Thyroid gland (tissue), 4 donors: ENCODE data around the gene SETD3. TPM values are rescaled to one million over a fixed set of nuclear protein-coding genes. Genes with fewer than 3 reads are reported as not detected.

Source experiments
- DNase-seq, 2 donors: peaks; one replicate each; pipeline ENCODE4 v3.0.0-alpha.2; 2019
- H3K27ac ChIP-seq, 3 donors: fragments of 200-600 bp; sonication (generic); 1 replicate in 2 of 3; 2 replicates in 1 of 3; pipeline ENCODE4 v1.5.1; 2016 to 2019; ENCODE audit warnings: mild to moderate bottlenecking in 1 of 3, moderate library complexity in 1 of 3
- H3K27me3 ChIP-seq: fragments of 200-600 bp; sonication (generic); one replicate; pipeline ENCODE4 v1.5.1; 2019
- H3K36me3 ChIP-seq, 2 donors: fragments of 200-600 bp; sonication (generic); one replicate each; pipeline ENCODE4 v1.5.1; 2016 to 2019
- H3K4me1 ChIP-seq, 2 donors: fragments of 200-600 bp; sonication (generic); one replicate each; pipeline ENCODE4 v1.5.1; 2017 to 2019
- H3K4me3 ChIP-seq, 3 donors: fragments of 200-600 bp; sonication (generic); replicated peaks in 1 of 3; 1 replicate in 2 of 3; 2 replicates in 1 of 3; pipeline ENCODE4 v1.5.1; 2016; ENCODE audit warnings: mild to moderate bottlenecking in 1 of 3
- H3K9me3 ChIP-seq: fragments of 200-600 bp; sonication (generic); one replicate; pipeline ENCODE4 v1.5.1; 2017
- CTCF ChIP-seq, 6 experiments: fragments of 200-600 bp in 3 of 6; fragments of 450-650 bp in 3 of 6; sonication (generic) in 3 of 6; IDR thresholded peaks; one replicate each; pipeline ENCODE4 v1.5.1; 2016 to 2019; ENCODE audit warnings: antibody characterized with exemption in 6 of 6, mild to moderate bottlenecking in 2 of 6, inconsistent platforms in 1 of 6, moderate library complexity in 1 of 6
- POLR2A ChIP-seq, 2 donors: fragments of 450-650 bp; IDR thresholded peaks; one replicate each; pipeline ENCODE4 v1.6.1; 2017; ENCODE audit warnings: antibody characterized with exemption in 2 of 2, mild to moderate bottlenecking in 2 of 2, moderate library complexity in 1 of 2
- WGBS, 2 donors: methylation state at CpG; one replicate each; pipeline ENCODE4 v1.1.5; 2017; 5-methylcytosine and 5-hydroxymethylcytosine counted together
- intact Hi-C: fragments of 100-400 bp; cut with DNase I; formaldehyde crosslinking; loops from one replicate; pipeline ENCODE4 v1.15.1; 2023
- total RNA-seq, 4 donors: library from RNA; depleted of rRNA; stranded (reverse); fragments of >200 nt; gene quantifications; one replicate each; pipeline ENCODE4 v1.2.3, GENCODE V29; 2016

Gene SETD3
- total RNA-seq, 4 donors from 2014 or later = 119 to 141 (median 130) TPM

DNA sequence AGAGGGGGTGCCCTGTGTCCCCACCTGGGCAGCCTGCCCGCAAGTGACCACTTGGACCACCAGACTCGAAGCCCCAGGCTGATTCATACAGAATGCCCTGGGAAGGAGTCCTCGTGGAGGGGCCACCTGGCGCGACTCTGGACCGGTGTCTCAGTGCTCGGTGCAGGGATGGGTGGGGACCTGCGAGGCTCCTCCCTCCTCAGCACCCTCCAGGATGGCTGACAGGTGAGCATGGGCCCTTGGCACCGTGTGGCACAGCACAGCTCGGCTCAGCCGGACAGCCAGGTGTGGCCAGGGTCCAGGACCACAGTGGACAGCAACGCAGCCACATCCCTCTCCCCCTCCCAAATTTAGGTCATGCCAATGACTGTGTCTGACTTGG lies 45.0 kb upstream of the SETD3 start:
- no peak for DNase-seq
- TF ChIP-seq POLR2A (IDR thresholded peaks at IDR 0.05) (no peak), CTCF (IDR thresholded peaks at IDR 0.05) (no peak)
- no peaks in the 10 kb centered on the region for H3K36me3 ChIP-seq
- H3K4me1 ChIP-seq = peaks cover 17 to 37% of the 10 kb centered on the region in 2 donors
- no peaks in the 10 kb centered on the region for H3K9me3 ChIP-seq
- no peak overlapping the region for H3K4me3 ChIP-seq
- intact Hi-C loops = no loop called here
- no peak overlapping the region for H3K27ac ChIP-seq
- 95 to 100% methylated on average over 1 to 4 of the region's 12 CpGs for WGBS, 2 donors
- no peaks in the 10 kb centered on the region for H3K27me3 ChIP-seq

GRCh38 chr14:99524804-99525698 lies 44.4 kb upstream of the SETD3 start:
- no peaks in the 10 kb centered on the region for H3K27me3 ChIP-seq
- peaks cover 17 to 37% of the 10 kb centered on the region in 2 donors for H3K4me1 ChIP-seq
- H3K27ac ChIP-seq = no peak overlapping the region
- intact Hi-C loops = no loop called here
- H3K9me3 ChIP-seq = no peaks in the 10 kb centered on the region
- DNase-seq = no peak
- H3K36me3 ChIP-seq = no peaks in the 10 kb centered on the region
- no peak overlapping the region for H3K4me3 ChIP-seq
- TF ChIP-seq CTCF (IDR thresholded peaks at IDR 0.05) (peak in 1 of 6 experiments; percentile 8), POLR2A (IDR thresholded peaks at IDR 0.05) (no peak)
- 77 to 82% methylated on average over 6 to 11 of the region's 17 CpGs for WGBS, 2 donors

DNA sequence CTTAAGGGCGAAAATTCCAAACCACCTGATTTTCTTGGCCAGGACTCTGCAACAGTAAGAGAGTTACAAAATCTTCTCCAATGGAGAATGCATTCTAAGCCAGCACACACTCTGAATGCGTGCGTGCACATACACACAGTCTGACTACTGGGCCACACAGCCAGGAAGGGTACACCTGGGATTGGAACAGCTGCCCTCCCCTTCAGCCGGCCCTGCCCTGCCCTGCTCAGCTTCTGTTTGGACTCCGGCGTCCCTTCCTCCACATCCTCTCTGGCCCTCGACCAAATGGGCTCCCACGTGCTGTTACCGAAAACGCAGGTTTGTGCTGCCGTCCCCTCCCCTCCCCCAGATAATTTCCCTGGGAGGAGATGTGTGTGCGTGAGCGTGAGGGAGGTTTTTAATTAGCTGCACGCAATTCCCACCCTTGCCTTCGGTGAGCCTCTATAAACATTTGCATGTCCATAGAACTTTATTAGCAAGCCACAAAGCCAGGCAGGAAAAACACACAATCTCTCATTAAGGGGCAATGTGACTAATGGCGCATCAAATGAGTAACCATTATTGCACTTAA lies 43.5 kb upstream of the SETD3 start:
- intact Hi-C loops = no loop called here
- Histone ChIP-seq H3K36me3 (no peaks in the 10 kb centered on the region), H3K9me3 (no peaks in the 10 kb centered on the region), H3K4me3 (no peak overlapping the region), H3K27ac (no peak overlapping the region), H3K27me3 (no peaks in the 10 kb centered on the region), H3K4me1 (peaks cover 17 to 37% of the 10 kb centered on the region in 2 donors)
- DNase-seq = peak; percentile 23 to 41
- TF ChIP-seq CTCF (IDR thresholded peaks at IDR 0.05) = no peak
- TF ChIP-seq POLR2A (IDR thresholded peaks at IDR 0.05) = no peak
- 52 to 71% methylated on average over 16 of the region's 16 CpGs for WGBS, 2 donors

- Histone ChIP-seq H3K27ac (no peak overlapping the region), H3K4me1 (peaks cover 17 to 38% of the 10 kb centered on the region in 2 donors), H3K36me3 (no peaks in the 10 kb centered on the region), H3K4me3 (no peak overlapping the region), H3K27me3 (no peaks in the 10 kb centered on the region), H3K9me3 (no peaks in the 10 kb centered on the region)
- WGBS, 2 donors = 70 to 72% methylated on average over 5 of the region's 5 CpGs
- DNase-seq = no peak
- no peak for TF ChIP-seq CTCF (IDR thresholded peaks at IDR 0.05)
- TF ChIP-seq POLR2A (IDR thresholded peaks at IDR 0.05) = no peak
- intact Hi-C loops = no loop called here
Observed at GRCh38 chr14:99523704-99524055, 43.0 kb upstream of the SETD3 start.
